Measurements from ENCODE around the gene GPATCH2. TPM values are rescaled to one million over a fixed set of nuclear protein-coding genes. Genes with fewer than 3 reads are reported as not detected.
"Not testable (repeated sequence)": the region's sequence is repeated elsewhere in the genome, so short reads cannot be mapped to it uniquely, and the experiment has no call there.

GPATCH2 gene
- 40.2 TPM for total RNA-seq

DNA sequence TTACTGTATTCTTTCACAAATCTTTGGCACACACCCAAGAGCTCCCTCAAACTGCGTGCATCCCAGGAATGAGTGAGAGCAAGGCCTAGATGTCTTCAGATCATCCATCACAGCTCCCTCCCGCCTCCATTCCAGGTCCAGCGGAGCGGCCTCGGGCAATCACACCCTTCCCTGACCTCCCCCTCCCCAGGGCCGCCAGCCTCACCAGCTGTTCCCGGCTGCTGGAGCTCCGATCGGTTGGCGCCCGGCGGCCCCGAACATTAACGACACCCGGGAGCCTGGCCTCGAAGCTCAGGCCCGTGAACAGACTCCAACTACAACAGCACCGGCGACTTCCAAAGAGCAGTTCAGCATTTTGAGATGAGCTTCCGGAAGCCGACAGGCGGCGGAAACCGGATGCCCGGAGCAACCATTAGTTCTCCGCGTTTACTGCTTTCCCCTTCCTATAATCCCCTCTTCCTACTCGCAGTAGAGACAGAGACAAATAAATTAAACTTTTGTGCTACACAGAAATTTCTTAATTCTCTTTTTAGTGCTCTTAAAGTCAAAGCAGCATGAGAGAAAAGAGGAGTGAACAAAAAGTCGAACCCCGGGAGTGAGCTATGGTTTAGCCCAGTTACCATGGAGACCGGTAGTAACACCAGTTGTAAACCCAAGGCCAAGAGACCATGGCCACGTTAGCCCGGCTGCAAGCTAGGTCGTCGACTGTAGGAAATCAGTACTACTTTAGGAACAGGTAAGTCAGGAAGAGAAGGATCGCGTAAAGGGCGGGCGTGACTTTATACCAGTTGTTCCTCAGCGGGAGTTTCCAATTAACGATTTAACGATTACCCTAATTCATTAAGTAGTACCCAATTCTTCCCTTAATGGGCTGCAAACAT, at the start of gene GPATCH2, which contains the start of gene SPATA17:
Gene GPATCH2 (minus strand): TSS at position 380 of the 881 bp plus-strand sequence. CDS start 119 bp downstream, at position 261.
Gene SPATA17 (plus strand): TSS at position 634 of the 881 bp plus-strand sequence. CDS start 35 bp downstream, at position 669.
- peak; percentile 76 for DNase-seq

DNA sequence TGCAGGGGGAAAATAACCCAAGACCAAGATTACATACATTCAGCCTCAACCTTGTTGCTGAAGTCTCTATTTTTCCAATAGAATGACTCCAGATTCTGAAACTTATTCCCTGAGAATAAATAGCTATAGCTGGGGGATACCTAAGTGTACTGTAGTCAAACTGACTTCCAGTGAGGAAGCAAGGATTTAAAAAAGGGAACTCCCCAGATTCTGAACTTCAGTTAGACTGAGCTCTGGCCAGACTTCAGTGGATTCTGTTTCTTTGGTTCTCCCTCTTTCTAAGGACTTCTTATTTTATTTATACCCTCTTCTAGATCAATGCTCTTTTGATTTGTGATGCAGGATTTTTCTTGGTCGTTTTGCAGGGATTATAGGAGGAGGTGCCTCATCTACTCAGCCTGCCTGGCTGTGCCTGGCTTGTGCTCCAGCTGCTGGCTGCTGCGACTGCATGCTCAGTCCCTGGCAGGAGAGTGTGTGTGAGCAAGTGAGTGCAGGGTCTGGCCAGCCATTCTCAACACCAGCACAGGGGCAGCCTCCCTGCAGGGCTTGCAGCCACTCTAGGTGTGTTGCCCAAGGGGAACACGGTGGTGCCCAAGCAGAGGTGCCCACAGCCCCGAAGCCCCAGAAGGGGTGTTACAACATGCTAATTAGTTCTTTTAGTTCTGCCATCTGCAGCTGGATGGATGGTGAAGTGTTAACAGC, 43.3 kb upstream of the GPATCH2 start:
- DNase-seq: no peak

DNA sequence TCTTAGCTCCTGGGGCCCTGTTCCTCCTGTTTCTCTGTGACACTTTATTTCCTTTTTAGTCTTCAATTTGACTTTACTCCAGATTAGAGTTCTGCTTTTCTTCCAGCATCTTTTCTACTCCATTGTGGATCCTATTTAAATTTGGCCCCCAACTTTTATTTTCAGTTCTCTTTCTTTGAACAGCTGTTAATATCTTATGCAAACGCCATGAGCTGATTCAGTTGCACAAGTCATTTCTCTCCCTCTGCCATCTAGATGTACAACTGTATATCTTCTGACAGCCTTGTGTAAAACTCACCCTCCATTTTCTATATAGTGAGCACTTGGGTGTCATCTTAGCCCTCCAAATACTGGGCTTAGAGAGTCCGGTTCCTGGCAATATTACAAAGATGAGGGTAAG, 42.5 kb upstream of the GPATCH2 start:
- no peak for DNase-seq

DNA sequence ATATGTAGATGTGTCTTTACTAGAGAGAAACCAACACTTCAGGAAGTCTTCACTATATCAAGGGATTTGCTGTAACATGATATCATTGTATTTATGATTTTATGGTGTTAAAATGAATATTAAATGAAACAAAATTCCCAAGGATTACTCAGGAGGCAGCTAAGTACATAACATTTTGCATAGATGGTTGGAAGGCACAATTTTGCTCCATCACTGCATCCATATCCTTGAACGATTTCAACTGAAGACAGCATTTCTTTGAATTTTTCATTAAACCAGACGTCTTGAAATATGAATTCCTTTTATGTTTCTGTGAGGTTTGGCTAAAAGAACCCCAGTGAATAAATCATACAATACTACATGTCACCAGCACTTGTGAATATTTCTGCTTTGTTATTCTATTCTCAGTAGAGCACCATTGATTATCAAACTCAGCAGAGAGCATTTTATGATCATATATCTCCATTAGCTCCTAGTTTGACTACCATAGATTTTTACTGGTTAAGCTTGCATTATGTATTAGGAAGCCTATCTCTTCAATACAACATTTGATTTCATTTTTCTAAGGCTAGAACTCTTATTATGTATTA, 37.6 kb upstream of the GPATCH2 start:
- no peak for DNase-seq

DNA sequence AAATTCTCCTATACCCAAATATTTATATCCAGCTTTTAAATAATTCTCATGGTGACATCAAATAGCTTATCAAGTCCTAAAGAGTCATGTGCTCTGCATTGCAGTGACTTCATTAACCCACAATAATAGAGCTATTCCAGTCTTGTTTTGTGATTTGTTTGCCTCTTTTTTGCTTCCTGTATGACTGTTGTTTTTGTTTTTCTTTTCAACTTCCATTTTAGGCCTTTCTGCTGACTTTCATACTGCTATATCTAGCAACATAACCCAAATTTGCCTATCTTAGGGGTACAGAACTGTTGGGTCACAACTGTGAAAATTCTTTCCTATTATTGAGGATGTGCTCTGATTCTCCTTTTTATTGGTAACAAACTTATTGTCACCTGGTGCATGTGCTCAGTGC, 30.5 kb upstream of the GPATCH2 start:
- no peak for DNase-seq

DNA sequence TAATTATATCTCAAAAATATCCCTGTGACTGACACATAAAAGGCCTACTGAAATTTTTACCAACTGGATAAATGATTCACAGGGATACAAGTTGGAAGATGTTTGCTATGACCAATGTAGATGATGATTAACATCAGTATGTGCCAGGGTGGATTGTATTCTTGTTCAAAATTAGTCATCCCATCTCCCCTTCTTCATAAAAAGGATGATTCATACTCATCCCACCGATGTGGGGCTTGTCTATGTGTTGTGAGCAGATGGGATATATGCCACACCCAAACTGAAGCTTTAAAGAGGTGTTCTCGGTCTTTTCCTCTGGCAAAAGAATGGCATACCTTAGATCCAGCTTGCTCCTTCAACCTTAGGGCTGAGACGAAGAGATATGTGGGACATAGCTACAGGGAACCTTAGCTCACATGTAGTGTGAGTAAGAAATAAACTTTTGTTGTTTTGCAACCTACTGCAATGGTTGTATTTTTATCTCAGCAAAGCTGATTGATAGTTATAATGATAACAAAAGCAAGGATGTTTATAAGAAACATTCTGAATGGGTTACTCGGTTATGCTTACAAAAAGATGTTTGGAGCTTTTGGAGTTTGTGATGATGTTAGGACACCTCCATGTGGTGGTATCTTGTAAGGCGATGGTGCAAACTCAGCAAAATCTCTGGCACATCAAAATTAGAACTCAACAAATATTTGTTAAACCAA, 29.6 kb upstream of the GPATCH2 start:
- no peak for DNase-seq

DNA sequence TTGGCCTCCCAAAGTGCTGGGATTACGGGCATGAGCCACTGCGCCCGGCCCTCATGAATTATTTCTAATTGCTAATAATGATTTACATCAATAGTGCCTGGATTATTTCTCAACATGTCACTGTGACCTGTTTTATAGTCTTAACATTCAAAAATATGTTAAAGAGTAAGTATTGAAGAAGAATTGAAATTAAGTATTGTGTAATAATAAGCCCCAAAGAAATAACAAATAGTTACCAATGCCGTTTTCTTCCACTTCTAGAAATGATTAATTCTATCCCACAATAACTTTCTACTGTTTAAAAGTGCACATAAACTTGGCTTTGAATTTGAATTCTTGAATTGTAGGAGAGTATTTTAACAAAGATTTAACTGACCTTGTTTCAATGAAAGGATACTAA, 19.8 kb upstream of the GPATCH2 start:
- no peak for DNase-seq

DNA sequence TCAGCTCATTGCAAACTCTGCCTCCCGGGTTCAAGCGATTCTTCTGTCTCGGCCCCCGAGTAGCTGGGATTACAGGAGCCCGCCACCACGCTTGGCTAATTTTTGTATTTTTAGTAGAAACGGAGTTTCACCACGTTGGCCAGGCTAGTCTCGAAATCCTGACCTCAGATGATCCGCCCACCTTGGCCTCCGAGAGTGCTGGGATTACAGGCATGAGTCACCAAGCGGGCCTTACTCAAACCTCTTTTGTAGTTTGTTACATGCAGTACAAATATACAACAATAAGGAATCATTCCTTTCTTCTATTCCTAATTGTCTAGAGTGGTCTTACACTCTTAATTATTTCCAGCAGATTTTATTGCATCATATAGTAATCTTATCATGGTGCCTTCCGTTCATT, 16.9 kb upstream of the GPATCH2 start:
- no peak for DNase-seq

DNA sequence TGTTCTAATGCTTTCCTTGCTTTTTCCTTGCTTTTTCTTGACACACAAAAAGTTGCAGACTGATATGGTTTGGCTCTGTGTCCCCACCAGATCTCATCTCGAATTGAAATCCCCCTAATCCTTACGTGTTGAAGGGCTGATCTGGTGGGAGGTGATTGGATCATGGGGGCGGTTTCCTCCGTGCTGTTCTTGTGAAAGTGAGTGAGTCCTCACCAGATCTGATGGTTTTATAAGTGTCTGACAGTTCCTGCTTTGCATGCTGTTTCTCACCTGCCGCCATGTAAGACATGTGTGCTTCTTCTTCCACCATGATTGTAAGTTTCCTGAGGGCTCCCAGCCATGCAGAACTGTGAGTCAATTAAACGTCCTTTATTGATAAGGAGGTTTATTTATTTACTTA, 11.6 kb upstream of the GPATCH2 start:
- no peak for DNase-seq

DNA sequence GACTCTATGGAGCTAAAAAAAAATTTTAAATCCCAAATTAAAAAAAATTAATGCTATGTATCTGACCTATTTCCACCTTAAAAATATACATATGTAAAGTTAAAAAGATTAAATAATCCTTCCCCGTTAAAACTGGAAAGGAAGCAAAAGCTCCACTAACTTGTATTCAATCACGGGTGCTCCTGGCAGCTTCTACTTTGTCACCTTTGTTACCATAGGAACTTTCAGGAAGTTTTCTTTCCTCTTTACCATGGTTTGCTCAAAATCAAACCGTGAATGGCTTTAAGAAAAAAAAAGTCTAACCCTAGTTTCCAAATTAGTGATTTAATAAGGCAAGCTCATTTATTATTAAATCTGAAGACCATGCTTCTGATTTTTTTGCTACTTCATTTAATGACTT, 3.5 kb downstream of the GPATCH2 start:
- DNase-seq: no peak

DNA sequence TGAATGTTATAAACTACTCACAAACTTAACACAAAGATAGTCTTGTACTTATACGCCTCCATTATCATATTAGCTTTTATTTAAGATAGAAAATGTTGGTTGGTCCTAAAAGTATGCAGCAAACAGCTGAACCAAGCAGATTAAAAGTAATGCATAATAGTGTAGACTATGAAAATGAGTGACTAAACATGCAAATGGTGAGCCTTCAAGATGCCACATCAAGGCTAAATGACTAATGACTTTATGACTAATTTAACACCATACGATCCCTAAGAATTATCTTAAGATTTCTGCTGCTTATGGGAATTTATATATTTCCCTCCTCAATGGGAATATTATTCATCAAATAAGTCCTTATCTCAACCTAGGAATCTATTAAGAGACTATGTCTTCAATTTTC, 4.6 kb downstream of the GPATCH2 start:
- DNase-seq: no peak

DNA sequence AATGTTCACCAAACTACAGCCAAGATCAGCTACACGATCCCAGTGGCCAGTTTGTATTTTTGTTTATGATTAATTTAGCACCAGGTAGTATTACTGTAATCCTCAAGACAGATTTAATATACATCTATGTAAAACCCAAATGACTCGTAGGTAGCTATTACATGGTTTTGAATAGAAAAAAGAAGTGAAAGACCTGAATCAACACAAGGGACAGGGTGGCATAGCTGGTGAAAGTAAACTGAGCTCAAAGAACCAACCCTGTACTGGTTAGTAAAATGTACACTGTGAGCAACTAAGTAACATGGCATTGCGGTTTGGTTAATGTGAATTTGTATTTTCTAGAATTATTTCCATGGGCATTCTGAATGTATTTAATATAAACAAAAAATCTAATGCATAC, 8.8 kb downstream of the GPATCH2 start:
- DNase-seq: no peak

DNA sequence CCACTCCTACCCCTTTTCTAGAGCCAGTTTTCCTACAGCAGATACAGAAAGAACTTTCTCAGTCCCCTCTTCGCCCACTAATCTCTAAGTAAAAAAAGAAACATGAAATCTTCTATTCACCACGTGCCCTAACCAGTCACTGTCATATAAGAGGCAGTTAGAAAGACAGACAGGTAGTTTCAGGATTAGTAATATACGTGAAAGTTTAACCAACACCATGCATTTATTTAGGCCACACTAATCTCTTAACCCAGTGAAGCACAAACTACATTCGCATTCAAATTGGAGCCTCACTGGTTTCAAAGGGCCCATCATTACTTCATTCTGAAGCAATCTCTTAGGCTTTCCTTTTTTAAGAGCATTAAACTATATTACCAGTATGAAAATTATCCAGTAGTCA, 10.1 kb downstream of the GPATCH2 start:
- no peak for DNase-seq

DNA sequence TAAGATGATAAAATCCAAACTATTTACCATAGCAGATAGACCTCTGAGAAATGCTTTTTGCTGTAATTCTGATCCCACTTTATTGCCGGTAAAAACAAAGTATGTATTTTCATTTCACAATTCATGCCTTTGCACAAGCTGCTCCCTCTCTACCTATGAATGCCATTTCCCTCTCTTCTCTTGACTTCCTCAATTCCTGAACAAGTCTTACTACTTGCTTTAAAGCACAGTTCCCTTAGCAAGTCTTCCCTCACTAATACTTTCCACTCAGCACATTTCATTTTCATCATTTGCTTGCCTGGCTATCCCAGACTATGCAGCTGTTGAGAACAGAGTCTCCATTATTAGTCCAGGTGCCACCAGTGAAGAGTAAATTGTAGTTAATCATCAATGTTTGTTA, 13.8 kb downstream of the GPATCH2 start:
- no peak for DNase-seq

DNA sequence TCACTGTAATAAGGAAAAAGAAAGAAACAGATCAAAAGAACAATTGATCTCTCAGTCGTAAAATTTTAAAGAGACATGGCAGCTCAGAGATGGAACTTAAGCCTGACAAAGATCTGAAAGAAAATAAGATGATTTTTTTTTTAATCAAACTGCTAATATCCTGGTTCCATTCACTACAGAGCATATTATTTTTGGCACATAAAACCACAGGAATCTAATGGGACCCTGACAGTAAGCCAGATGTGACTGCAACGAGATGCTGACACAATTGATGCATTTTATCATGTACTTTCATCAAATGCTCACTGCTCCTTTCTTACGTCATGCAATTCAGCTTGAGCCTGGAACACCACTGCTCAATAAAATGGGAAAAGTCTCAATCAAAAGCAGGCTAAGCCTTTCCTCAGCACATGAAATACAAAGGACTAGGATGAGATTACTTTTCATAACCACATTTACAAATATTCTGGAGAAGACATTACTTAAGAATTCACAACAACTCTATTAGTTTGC, 16.6 kb downstream of the GPATCH2 start:
- no peak for DNase-seq

DNA sequence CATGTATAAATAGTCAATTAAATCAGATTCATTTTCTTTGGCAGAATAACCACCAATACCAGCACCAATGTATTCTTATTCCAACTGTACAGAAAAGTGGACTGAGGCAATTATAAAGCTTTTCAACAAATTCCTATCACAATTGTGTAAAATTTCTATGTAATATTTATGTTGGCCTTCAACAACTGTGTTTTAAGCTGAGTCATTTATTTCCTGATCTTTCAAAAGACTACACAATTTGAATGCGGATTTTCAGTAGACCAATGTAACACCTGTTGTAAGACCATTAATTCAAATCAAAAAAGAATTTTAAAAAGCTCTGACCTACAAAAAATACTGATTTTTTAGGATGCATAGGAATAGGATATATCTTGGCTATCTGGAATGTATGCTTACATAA, 25.5 kb downstream of the GPATCH2 start:
- DNase-seq: no peak

DNA sequence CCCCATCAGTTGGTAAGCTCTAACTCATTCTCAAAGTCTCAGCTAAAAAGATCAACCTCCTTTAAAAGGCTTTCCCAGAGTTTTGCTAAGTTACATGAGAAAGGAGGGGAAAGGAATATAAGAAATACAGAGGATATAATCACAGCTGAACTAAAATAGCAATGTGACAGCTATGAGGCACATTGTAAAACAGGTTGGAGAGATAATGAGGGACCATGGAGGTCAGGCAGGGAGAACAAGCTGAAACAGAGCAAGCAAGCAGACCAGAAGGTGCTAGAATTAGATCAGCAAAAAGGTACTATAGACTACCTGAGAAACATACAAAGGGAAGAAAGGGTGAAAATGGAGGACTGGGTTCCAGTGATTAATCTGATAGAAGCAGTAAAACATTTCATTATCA, 28.5 kb downstream of the GPATCH2 start:
- DNase-seq: no peak

DNA sequence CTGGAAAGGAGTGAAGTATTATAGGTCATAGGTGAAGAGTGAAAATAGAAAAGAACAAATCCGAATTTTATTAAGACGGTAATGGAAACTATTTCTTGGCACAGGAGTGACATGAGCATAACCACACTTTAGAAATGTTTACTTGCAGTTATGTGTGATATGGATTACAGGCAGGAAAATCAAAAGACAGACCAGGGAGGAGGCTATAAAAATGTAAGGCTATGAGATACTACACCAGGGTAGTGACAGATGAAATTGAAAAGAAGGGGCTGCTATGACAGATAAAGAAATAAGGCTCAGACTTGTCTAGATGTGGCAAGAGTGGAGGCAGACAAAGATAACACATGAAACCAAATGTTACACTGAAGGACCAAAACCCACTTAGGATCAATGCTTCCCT, 31.7 kb downstream of the GPATCH2 start:
- DNase-seq: no peak

DNA sequence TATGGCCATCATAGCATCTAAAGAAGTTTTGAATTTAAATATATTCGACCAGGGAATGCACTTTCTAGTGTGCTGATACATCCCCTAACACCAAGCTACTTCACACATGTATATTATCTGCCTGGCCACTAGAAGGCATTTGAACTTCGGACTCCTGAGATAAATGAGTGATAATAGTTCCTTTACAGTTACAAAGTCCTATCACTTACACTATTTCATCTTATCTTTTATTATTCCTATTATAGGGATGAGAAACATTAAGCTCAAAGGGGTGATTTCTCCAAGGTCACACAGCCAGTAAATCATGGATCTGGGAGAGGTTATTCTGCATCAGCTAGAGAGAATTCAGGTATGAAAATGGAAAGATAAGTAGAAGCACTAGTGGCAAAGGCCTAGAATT, 40.3 kb downstream of the GPATCH2 start:
- no peak for DNase-seq

DNA sequence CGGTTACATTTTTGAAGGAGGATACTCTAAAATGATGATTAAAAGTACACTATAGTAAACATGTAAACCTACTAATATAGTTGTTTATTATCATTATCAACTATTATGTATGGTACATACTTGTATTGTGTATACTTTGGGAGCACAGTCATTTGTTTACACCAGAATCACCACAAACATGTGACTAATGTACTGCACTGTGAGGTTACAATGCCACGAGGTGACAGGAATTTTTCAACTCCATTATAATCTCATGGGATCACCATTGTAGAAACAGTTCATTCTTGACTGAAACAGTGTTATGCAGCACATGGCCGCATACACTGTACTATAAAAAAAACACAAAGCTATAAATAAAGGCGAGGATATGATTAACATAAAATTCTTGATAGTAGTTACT, 44.3 kb downstream of the GPATCH2 start:
- no peak for DNase-seq

DNA sequence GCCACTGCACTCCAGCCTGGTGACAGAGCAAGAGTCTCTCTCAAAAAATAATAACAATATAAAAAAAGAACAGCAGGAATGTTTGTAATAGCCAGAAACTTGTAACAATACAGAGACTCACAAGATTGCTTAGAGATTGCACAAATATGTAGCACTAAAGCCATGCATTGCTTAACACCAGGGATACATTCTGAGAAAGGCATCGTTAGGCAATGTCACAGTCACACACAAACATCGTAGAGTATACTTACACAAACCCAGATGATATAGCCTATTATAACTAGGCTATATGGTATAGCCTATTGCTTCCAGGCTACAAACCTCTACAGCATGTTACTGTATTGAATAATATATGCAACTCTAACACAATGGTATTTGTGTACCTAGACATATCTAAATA, 45.3 kb downstream of the GPATCH2 start:
- DNase-seq: no peak

DNA sequence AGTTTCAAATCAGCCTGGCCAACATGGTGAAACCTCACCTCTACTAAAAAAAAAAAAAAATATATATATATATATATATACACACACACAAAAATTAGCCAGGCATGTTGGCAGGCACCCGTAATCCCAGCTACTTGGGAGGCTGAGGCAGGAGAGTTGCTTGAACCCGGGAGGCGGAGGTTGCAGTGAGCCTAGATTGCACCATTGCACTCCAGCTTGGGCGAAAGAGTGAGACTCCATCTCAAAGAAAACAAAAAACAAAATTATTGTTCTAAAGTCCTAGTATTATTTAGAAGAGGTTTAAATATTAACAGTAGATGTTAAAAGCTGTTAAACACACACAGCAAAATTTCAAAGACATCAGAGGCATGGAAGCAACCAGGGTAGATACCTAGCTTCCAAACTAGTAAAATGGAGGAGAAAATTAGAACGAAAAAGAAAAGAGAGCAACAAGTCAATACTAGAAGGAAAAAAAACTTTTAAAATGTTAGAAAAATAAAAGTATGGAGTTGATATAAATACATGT, 46.5 kb downstream of the GPATCH2 start:
- not testable (repeated sequence) for DNase-seq

Measured in occipital lobe (tissue), 2 donors.